H9 (cell line): ENCODE data around the gene KLHDC7A. TPM values are rescaled to one million over a fixed set of nuclear protein-coding genes. Genes with fewer than 3 reads are reported as not detected.

ENCODE experiments used
- DNase-seq: peaks from one replicate; pipeline ENCODE4 v3.0.0-alpha.2; 2017
- H2AFZ ChIP-seq: one replicate; pipeline ENCODE4 v1.6.1; 2013; ENCODE audit warnings: mild to moderate bottlenecking, low read length, control low read depth, moderate library complexity
- H2AK5ac ChIP-seq: 2 replicates; pipeline ENCODE4 v1.6.1; 2013; ENCODE audit warnings: low read length, control low read depth, mixed read lengths; ENCODE audit not compliant: insufficient read length
- H2BK120ac ChIP-seq: one replicate; pipeline ENCODE4 v1.6.1; 2013; ENCODE audit warnings: low read depth, mild to moderate bottlenecking, low read length, control low read depth, inconsistent platforms; ENCODE audit not compliant: poor library complexity, severe bottlenecking
- H2BK12ac ChIP-seq: 2 replicates; pipeline ENCODE4 v1.6.1; 2013; ENCODE audit warnings: low read length, control low read depth, mixed read lengths, low read depth; ENCODE audit not compliant: insufficient read length
- H2BK15ac ChIP-seq: 2 replicates; pipeline ENCODE4 v1.6.1; 2013; ENCODE audit warnings: low read depth, low read length, control low read depth
- H2BK20ac ChIP-seq: one replicate; pipeline ENCODE4 v1.6.1; 2013; ENCODE audit warnings: low read depth, mild to moderate bottlenecking, low read length, control low read depth, inconsistent platforms; ENCODE audit not compliant: poor library complexity, severe bottlenecking
- H2BK5ac ChIP-seq: 2 replicates; pipeline ENCODE4 v1.6.1; 2013; ENCODE audit warnings: low read length, control low read depth, mixed read lengths; ENCODE audit not compliant: insufficient read length
- H3K14ac ChIP-seq: 2 replicates; pipeline ENCODE4 v1.6.1; 2013; ENCODE audit warnings: low read length, control low read depth; ENCODE audit not compliant: insufficient read depth
- H3K18ac ChIP-seq: 2 replicates; pipeline ENCODE4 v1.6.1; 2013; ENCODE audit warnings: low read depth, mild to moderate bottlenecking, mixed read lengths, low read length, control low read depth; ENCODE audit not compliant: insufficient read length
- H3K23ac ChIP-seq: 2 replicates; pipeline ENCODE4 v1.6.1; 2013; ENCODE audit warnings: low read length, control low read depth, mixed read lengths, low read depth; ENCODE audit not compliant: insufficient read length
- H3K23me2 ChIP-seq: 2 replicates; pipeline ENCODE4 v1.6.1; 2013; ENCODE audit warnings: low read depth, mild to moderate bottlenecking, mixed read lengths, low read length, control low read depth; ENCODE audit not compliant: insufficient read length, poor library complexity, severe bottlenecking
- H3K27ac ChIP-seq: 2 replicates; pipeline ENCODE4 v1.5.1; 2013; ENCODE audit warnings: low read length, control low read depth, mixed read lengths, low read depth; ENCODE audit not compliant: insufficient read length
- H3K27me3 ChIP-seq: 2 replicates; pipeline ENCODE4 v1.6.1; 2013; ENCODE audit warnings: low read length, control low read depth, inconsistent platforms; ENCODE audit not compliant: insufficient read depth
- H3K4ac ChIP-seq: 2 replicates; pipeline ENCODE4 v1.6.1; 2013; ENCODE audit warnings: low read depth, mild to moderate bottlenecking, control low read depth, inconsistent platforms, low read length, moderate library complexity
- H3K4me1 ChIP-seq: 2 replicates; pipeline ENCODE4 v1.6.1; 2013; ENCODE audit warnings: low read length, control low read depth, inconsistent platforms; ENCODE audit not compliant: insufficient read depth
- H3K4me2 ChIP-seq: 2 replicates; pipeline ENCODE4 v1.6.1; 2013; ENCODE audit warnings: low read length, control low read depth, mixed read lengths; ENCODE audit not compliant: insufficient read length, insufficient read depth
- H3K56ac ChIP-seq: 2 replicates; pipeline ENCODE4 v1.6.1; 2013; ENCODE audit warnings: low read depth, mild to moderate bottlenecking, mixed read lengths, low read length, control low read depth; ENCODE audit not compliant: insufficient read length
- H3K79me1 ChIP-seq: 2 replicates; pipeline ENCODE4 v1.6.1; 2013; ENCODE audit warnings: low read depth, mild to moderate bottlenecking, moderate library complexity, low read length, control low read depth, inconsistent platforms; ENCODE audit not compliant: insufficient read depth, poor library complexity, severe bottlenecking
- H3K79me2 ChIP-seq: 2 replicates; pipeline ENCODE4 v1.6.1; 2013; ENCODE audit warnings: low read length, control low read depth, inconsistent platforms; ENCODE audit not compliant: insufficient read depth
- H3K9ac ChIP-seq: 2 replicates; pipeline ENCODE4 v1.6.1; 2013; ENCODE audit warnings: low read length, control low read depth, mixed read lengths; ENCODE audit not compliant: insufficient read length; ENCODE audit errors: extremely low read depth
- H3K9me3 ChIP-seq: one replicate; pipeline ENCODE4 v1.6.1; 2013; ENCODE audit warnings: low read depth, low read length, inconsistent platforms; ENCODE audit not compliant: control insufficient read depth
- H3T11ph ChIP-seq: one replicate; pipeline ENCODE4 v1.6.1; 2013; ENCODE audit warnings: mild to moderate bottlenecking, low read length, control low read depth, inconsistent platforms
- H4K20me1 ChIP-seq: one replicate; pipeline ENCODE4 v1.6.1; 2013; ENCODE audit not compliant: control insufficient read depth, insufficient read length, insufficient read depth
- H4K5ac ChIP-seq: 2 replicates; pipeline ENCODE4 v1.6.1; 2013; ENCODE audit warnings: low read depth, mild to moderate bottlenecking, mixed read lengths, low read length, control low read depth; ENCODE audit not compliant: insufficient read length
- H4K8ac ChIP-seq: replicated peaks from 2 replicates; pipeline ENCODE4 v1.6.1; 2013; ENCODE audit warnings: low read length, control low read depth, mixed read lengths, low read depth; ENCODE audit not compliant: insufficient read length
- H4K91ac ChIP-seq: 2 replicates; pipeline ENCODE4 v1.6.1; 2013; ENCODE audit warnings: low read depth, mild to moderate bottlenecking, moderate library complexity, mixed read lengths, low read length, control low read depth; ENCODE audit not compliant: insufficient read length
- H3K27ac Mint-ChIP-seq, 3 experiments: 2 replicates in 2 of 3; 3 replicates in 1 of 3; pipeline ENCODE4 v1.8.0; 2020 to 2021; ENCODE audit warnings: mixed read lengths in 3 of 3, mild to moderate bottlenecking in 1 of 3, moderate library complexity in 1 of 3
- H3K27me3 Mint-ChIP-seq: 2 replicates; pipeline ENCODE4 v1.8.0; 2021; ENCODE audit warnings: low read depth, mild to moderate bottlenecking, moderate library complexity, mixed read lengths
- H3K36me3 Mint-ChIP-seq, 3 experiments: 2 replicates in 2 of 3; 3 replicates in 1 of 3; pipeline ENCODE4 v1.8.0; 2020 to 2021; ENCODE audit warnings: low read depth in 3 of 3, mixed read lengths in 3 of 3; ENCODE audit not compliant: insufficient read depth in 1 of 3
- H3K4me1 Mint-ChIP-seq, 2 experiments: 2 replicates each; pipeline ENCODE4 v1.8.0; 2020; ENCODE audit warnings: mixed read lengths in 2 of 2
- H3K4me3 Mint-ChIP-seq, 2 experiments: 2 replicates in 1 of 2; 3 replicates in 1 of 2; pipeline ENCODE4 v1.8.0; 2020 to 2021; ENCODE audit warnings: mild to moderate bottlenecking in 2 of 2, mixed read lengths in 2 of 2, moderate library complexity in 1 of 2
- H3K9me3 Mint-ChIP-seq, 2 experiments: 2 replicates in 1 of 2; 3 replicates in 1 of 2; pipeline ENCODE4 v1.8.0; 2020; ENCODE audit warnings: mild to moderate bottlenecking in 2 of 2, mixed read lengths in 2 of 2, moderate library complexity in 1 of 2
- WGBS: extraction: QIAGEN DNeasy Blood & Tissue Kit; methylation state at CpG from one replicate; pipeline ENCODE4 v1.1.7; 2013; ENCODE audit warnings: missing lambda C conversion rate, low lambda C conversion rate, mixed read lengths; ENCODE audit not compliant: insufficient read length; ENCODE audit errors: extremely low coverage; 5-methylcytosine and 5-hydroxymethylcytosine counted together
- total RNA-seq: library from RNA; stranded (reverse); gene quantifications from 2 replicates; pipeline ENCODE4 v1.2.1, GENCODE V29; 2021
- TF ChIP-seq, protein P1 (sequence below): fragments of 200-600 bp; sonication (generic); conservative IDR thresholded peaks from 3 replicates; pipeline ENCODE4 v1.8.0; 2021; ENCODE audit warnings: antibody characterized with exemption, mild to moderate bottlenecking

Gene KLHDC7A
- total RNA-seq, 1 experiment from 2014 or later: 11.4 TPM

DNA sequence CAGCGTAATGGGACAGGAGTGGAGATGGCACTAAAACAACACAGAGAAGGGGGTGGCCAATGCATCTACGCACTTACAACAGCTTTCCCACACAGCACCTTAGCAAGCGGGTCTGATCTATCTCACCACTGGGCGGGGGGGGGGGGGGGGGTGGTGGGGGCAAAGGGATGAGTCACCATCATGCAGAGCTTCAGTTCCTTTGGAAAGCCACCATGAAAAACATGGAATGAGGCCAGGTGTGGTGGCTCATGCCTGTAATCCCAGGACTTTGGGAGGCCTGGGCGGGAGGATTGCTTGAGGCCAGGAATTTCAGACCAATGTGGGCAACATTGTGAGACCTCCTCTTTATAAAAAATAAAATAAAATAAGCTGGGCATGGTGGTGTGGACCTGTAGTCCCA is 47.2 kb downstream of the KLHDC7A start:
- no peak overlapping the region for H3K56ac ChIP-seq
- no peak overlapping the region for H3K4me3 Mint-ChIP-seq
- WGBS: no CpG with 5 or more reads among the region's 5 CpGs
- DNase-seq: no peak
- no peak overlapping the region for H3K23ac ChIP-seq
- no peak overlapping the region for H3K27ac Mint-ChIP-seq
- TF ChIP-seq, protein P1, sequence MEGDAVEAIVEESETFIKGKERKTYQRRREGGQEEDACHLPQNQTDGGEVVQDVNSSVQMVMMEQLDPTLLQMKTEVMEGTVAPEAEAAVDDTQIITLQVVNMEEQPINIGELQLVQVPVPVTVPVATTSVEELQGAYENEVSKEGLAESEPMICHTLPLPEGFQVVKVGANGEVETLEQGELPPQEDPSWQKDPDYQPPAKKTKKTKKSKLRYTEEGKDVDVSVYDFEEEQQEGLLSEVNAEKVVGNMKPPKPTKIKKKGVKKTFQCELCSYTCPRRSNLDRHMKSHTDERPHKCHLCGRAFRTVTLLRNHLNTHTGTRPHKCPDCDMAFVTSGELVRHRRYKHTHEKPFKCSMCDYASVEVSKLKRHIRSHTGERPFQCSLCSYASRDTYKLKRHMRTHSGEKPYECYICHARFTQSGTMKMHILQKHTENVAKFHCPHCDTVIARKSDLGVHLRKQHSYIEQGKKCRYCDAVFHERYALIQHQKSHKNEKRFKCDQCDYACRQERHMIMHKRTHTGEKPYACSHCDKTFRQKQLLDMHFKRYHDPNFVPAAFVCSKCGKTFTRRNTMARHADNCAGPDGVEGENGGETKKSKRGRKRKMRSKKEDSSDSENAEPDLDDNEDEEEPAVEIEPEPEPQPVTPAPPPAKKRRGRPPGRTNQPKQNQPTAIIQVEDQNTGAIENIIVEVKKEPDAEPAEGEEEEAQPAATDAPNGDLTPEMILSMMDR: no peak
- no peaks in the 10 kb centered on the region; a peak in 1 of 5 replicates for H3K9me3 Mint-ChIP-seq
- H4K5ac ChIP-seq: no peak overlapping the region
- H3K27me3 Mint-ChIP-seq: peaks cover 19% of the 10 kb centered on the region
- H3K27me3 ChIP-seq: no peaks in the 10 kb centered on the region; the same call in 1 of the 2 replicates
- H4K8ac ChIP-seq: no peak overlapping the region
- H3K79me1 ChIP-seq: no peaks in the 10 kb centered on the region
- no peak overlapping the region for H2BK120ac ChIP-seq
- no peaks in the 10 kb centered on the region for H3K36me3 Mint-ChIP-seq
- H3K4ac ChIP-seq: no peak overlapping the region
- H3K79me2 ChIP-seq: no peaks in the 10 kb centered on the region
- H2BK15ac ChIP-seq: no peak overlapping the region
- no peak overlapping the region for H2BK12ac ChIP-seq
- no peaks in the 10 kb centered on the region for H4K20me1 ChIP-seq
- no peak overlapping the region for H2AFZ ChIP-seq
- no peak overlapping the region for H4K91ac ChIP-seq
- no peak overlapping the region for H3K18ac ChIP-seq
- H3K14ac ChIP-seq: no peak overlapping the region
- H2BK20ac ChIP-seq: no peak overlapping the region
- H3K4me2 ChIP-seq: no peak overlapping the region
- H3K9me3 ChIP-seq: no peaks in the 10 kb centered on the region
- H3K4me1 Mint-ChIP-seq: no peaks in the 10 kb centered on the region; a peak in 1 of 4 replicates
- H2AK5ac ChIP-seq: no peak overlapping the region
- H3T11ph ChIP-seq: no peak overlapping the region
- H2BK5ac ChIP-seq: no peak overlapping the region
- no peaks in the 10 kb centered on the region; the same call in 1 of the 2 replicates for H3K4me1 ChIP-seq
- H3K9ac ChIP-seq: no peak overlapping the region
- no peaks in the 10 kb centered on the region for H3K23me2 ChIP-seq
- no peak overlapping the region for H3K27ac ChIP-seq
